H1 (cell line): ENCODE measurements around the gene SAFB2. TPM values are rescaled to one million over a fixed set of nuclear protein-coding genes. Genes with fewer than 3 reads are reported as not detected.

Source experiments
- CTCF ChIA-PET: fragments of 300-600 bp; sonication (Branson Sonifier 250); formaldehyde crosslinking; loops from one replicate; lab custom pipeline; 2021; ENCODE audit not compliant: partially characterized antibody; lab: Charles Lee
- POLR2A ChIA-PET: fragments of 300-600 bp; sonication (Branson Sonifier 250); formaldehyde crosslinking; loops from one replicate; lab custom pipeline; 2021; ENCODE audit warnings: inconsistent platforms; ENCODE audit not compliant: partially characterized antibody; lab: Charles Lee
- DNase-seq, 2 experiments: peaks; one replicate each; pipeline versions ENCODE4 v3.0.0 to v3.0.0-alpha.2; 2010 to 2022; ENCODE audit warnings: low spot score in 2 of 2, low read depth in 1 of 2, mixed read lengths in 1 of 2
- FAIRE-seq: peaks from 2 replicates; lab custom pipeline; 2011; peaks lifted over from hg19 to GRCh38; lab: Jason Lieb, UNC
- H2AFZ ChIP-seq: 2 replicates; pipeline ENCODE4 v1.8.1; 2012; ENCODE audit warnings: low read length, inconsistent platforms
- H2AK5ac ChIP-seq: 2 replicates; pipeline ENCODE4 v1.6.1; 2013; ENCODE audit warnings: low read depth, low read length
- H2BK120ac ChIP-seq: replicated peaks from 2 replicates; pipeline ENCODE3; 2013; ENCODE audit warnings: low read depth, low read length, inconsistent platforms
- H2BK12ac ChIP-seq: 2 replicates; pipeline ENCODE4 v1.6.1; 2013; ENCODE audit warnings: low read depth, low read length
- H2BK15ac ChIP-seq: 2 replicates; pipeline ENCODE4 v1.6.1; 2013; ENCODE audit warnings: low read length
- H2BK20ac ChIP-seq: 2 replicates; pipeline ENCODE4 v1.6.1; 2013; ENCODE audit warnings: low read length
- H2BK5ac ChIP-seq: 2 replicates; pipeline ENCODE4 v1.6.1; 2013; ENCODE audit warnings: low read depth, low read length
- H3K14ac ChIP-seq: 2 replicates; pipeline ENCODE4 v1.6.1; 2013; ENCODE audit warnings: inconsistent platforms; ENCODE audit not compliant: insufficient read length
- H3K18ac ChIP-seq: 2 replicates; pipeline ENCODE4 v1.6.1; 2013; ENCODE audit warnings: low read length; ENCODE audit errors: extremely low read depth
- H3K23ac ChIP-seq: 2 replicates; pipeline ENCODE4 v1.6.1; 2013; ENCODE audit warnings: inconsistent platforms; ENCODE audit not compliant: insufficient read length
- H3K23me2 ChIP-seq: 2 replicates; pipeline ENCODE4 v1.6.1; 2013; ENCODE audit warnings: low read depth, low read length
- H3K27ac ChIP-seq: 2 replicates; pipeline ENCODE4 v1.6.1; 2011; ENCODE audit warnings: low read depth, low read length, inconsistent platforms
- H3K27me3 ChIP-seq, 4 experiments: replicated peaks in 1 of 4; 1 replicate in 1 of 4; 2 replicates in 3 of 4; pipeline versions ENCODE4 v1.6.1 to v1.8.1; 2011 to 2013; ENCODE audit warnings: low read length in 3 of 4, mild to moderate bottlenecking in 3 of 4, inconsistent platforms in 2 of 4, mixed read lengths in 2 of 4, moderate library complexity in 1 of 4; ENCODE audit not compliant: control insufficient read depth in 3 of 4, insufficient read depth in 3 of 4; ENCODE audit errors: extremely low read depth in 1 of 4
- H3K36me3 ChIP-seq, 4 experiments: 2 replicates each; pipeline versions ENCODE4 v1.6.1 to v1.8.1; 2011 to 2013; ENCODE audit warnings: mild to moderate bottlenecking in 4 of 4, low read length in 3 of 4, moderate library complexity in 2 of 4, control low read depth in 1 of 4, inconsistent platforms in 1 of 4; ENCODE audit not compliant: insufficient read depth in 4 of 4, control insufficient read depth in 2 of 4
- H3K4ac ChIP-seq: replicated peaks from 2 replicates; pipeline ENCODE3; 2013; ENCODE audit warnings: low read length, low read depth, mixed read lengths, inconsistent platforms; ENCODE audit not compliant: insufficient read length
- H3K4me1 ChIP-seq, 4 experiments: replicated peaks in 1 of 4; 1 replicate in 1 of 4; 2 replicates in 3 of 4; pipeline versions ENCODE4 v1.6.1 to v1.8.1; 2011 to 2013; ENCODE audit warnings: low read length in 3 of 4, inconsistent platforms in 2 of 4, mixed read lengths in 1 of 4; ENCODE audit not compliant: insufficient read depth in 4 of 4, control insufficient read depth in 3 of 4
- H3K4me2 ChIP-seq, 2 experiments: 2 replicates each; pipeline versions ENCODE4 v1.6.1 to v1.8.1; 2011 to 2013; ENCODE audit warnings: low read depth in 2 of 2, low read length in 2 of 2, control low read depth in 1 of 2, inconsistent platforms in 1 of 2, mild to moderate bottlenecking in 1 of 2; ENCODE audit not compliant: insufficient read depth in 1 of 2
- H3K4me3 ChIP-seq, 4 experiments: fragments of 200-600, 300-600 bp in 1 of 4; sonication (generic), shearing (Covaris generic), sonication (Bioruptor Twin) in 1 of 4; 2 replicates each; pipeline versions ENCODE4 v1.5.1 to v1.8.1; 2011 to 2016; ENCODE audit warnings: low read length in 4 of 4, low read depth in 3 of 4, control low read depth in 2 of 4, inconsistent platforms in 2 of 4, mild to moderate bottlenecking in 2 of 4, mixed read lengths in 1 of 4, moderate library complexity in 1 of 4; ENCODE audit not compliant: insufficient read depth in 2 of 4; ENCODE audit errors: extremely low read depth in 1 of 4
- H3K56ac ChIP-seq: replicated peaks from 2 replicates; pipeline ENCODE3; 2013; ENCODE audit warnings: low read depth, mild to moderate bottlenecking, mixed read lengths, low read length, inconsistent platforms; ENCODE audit not compliant: insufficient read length
- H3K79me1 ChIP-seq: 2 replicates; pipeline ENCODE4 v1.6.1; 2013; ENCODE audit warnings: low read depth, low read length, control low read depth
- H3K79me2 ChIP-seq, 2 experiments: 2 replicates each; pipeline versions ENCODE4 v1.6.1 to v1.8.1; 2012 to 2013; ENCODE audit warnings: low read length in 2 of 2, mild to moderate bottlenecking in 2 of 2, inconsistent platforms in 1 of 2; ENCODE audit not compliant: insufficient read depth in 2 of 2, control insufficient read depth in 1 of 2
- H3K9ac ChIP-seq, 4 experiments: replicated peaks in 1 of 4; 1 replicate in 1 of 4; 2 replicates in 3 of 4; pipeline versions ENCODE4 v1.6.1 to v1.8.1; 2011 to 2013; ENCODE audit warnings: low read depth in 3 of 4, low read length in 3 of 4, control low read depth in 2 of 4, mild to moderate bottlenecking in 2 of 4, moderate library complexity in 2 of 4, inconsistent platforms in 1 of 4; ENCODE audit errors: extremely low read depth in 1 of 4
- H3K9me3 ChIP-seq, 2 experiments: 2 replicates each; pipeline versions ENCODE4 v1.6.1 to v1.8.1; 2012 to 2013; ENCODE audit warnings: mild to moderate bottlenecking in 2 of 2, moderate library complexity in 2 of 2, control low read depth in 1 of 2, inconsistent platforms in 1 of 2, low read depth in 1 of 2, low read length in 1 of 2, mixed read lengths in 1 of 2; ENCODE audit not compliant: insufficient read depth in 2 of 2
- H4K20me1 ChIP-seq, 2 experiments: replicated peaks in 1 of 2; 2 replicates each; pipeline versions ENCODE3 to v1.8.1; 2011 to 2013; ENCODE audit warnings: inconsistent platforms in 2 of 2, low read length in 2 of 2, mild to moderate bottlenecking in 1 of 2; ENCODE audit not compliant: insufficient read depth in 2 of 2, control insufficient read depth in 1 of 2
- H4K5ac ChIP-seq: 2 replicates; pipeline ENCODE4 v1.6.1; 2013; ENCODE audit warnings: low read length, low read depth, mixed read lengths, inconsistent platforms; ENCODE audit not compliant: insufficient read length
- H4K8ac ChIP-seq: 2 replicates; pipeline ENCODE4 v1.8.0; 2013; ENCODE audit warnings: mild to moderate bottlenecking, moderate library complexity, low read length, inconsistent platforms; ENCODE audit not compliant: insufficient read depth; ENCODE audit errors: extremely low read depth
- H4K91ac ChIP-seq: replicated peaks from 2 replicates; pipeline ENCODE3; 2013; ENCODE audit warnings: low read length, mixed read lengths, inconsistent platforms; ENCODE audit not compliant: insufficient read length
- CEBPB ChIP-seq: IDR thresholded peaks from 2 replicates; pipeline ENCODE4 v1.6.1; 2012; ENCODE audit warnings: low read depth, low read length
- HDAC6 ChIP-seq: IDR thresholded peaks from one replicate; pipeline ENCODE4 v1.7.1; 2012; ENCODE audit warnings: low read depth, mild to moderate bottlenecking, inconsistent platforms, low read length, moderate library complexity
- POU5F1 ChIP-seq: IDR thresholded peaks from 2 replicates; pipeline ENCODE4 v1.6.1; 2011; ENCODE audit warnings: low read depth, mild to moderate bottlenecking, low read length, moderate library complexity
- WGBS, 2 experiments: shearing (Covaris generic) in 1 of 2; methylation state at CpG; one replicate each; pipeline versions ENCODE4 v1.1.6 to v1.1.7; 2013 to 2015; ENCODE audit warnings: low lambda C conversion rate in 2 of 2, mixed read lengths in 2 of 2, inconsistent platforms in 1 of 2, low coverage in 1 of 2, missing lambda C conversion rate in 1 of 2; ENCODE audit not compliant: insufficient replicate concordance in 2 of 2, insufficient coverage in 1 of 2, insufficient read length in 1 of 2; ENCODE audit errors: extremely low coverage in 1 of 2, missing lambda C conversion rate in 1 of 2; 5-methylcytosine and 5-hydroxymethylcytosine counted together
- polyA plus RNA-seq, 7 experiments: library from polyadenylated mRNA; depleted of rRNA in 3 of 7; stranded (reverse) in 5 of 7; unstranded in 2 of 7; fragments of >200 nt in 5 of 7; fragments of 200-250 nt in 2 of 7; gene quantifications; 1 replicate in 5 of 7; 2 replicates in 1 of 7; 4 replicates in 1 of 7; pipeline versions ENCODE4 v1.2.1 to v1.2.3, GENCODE V29; 2011 to 2013; ENCODE audit warnings: missing spikeins in 2 of 7, mixed read lengths in 2 of 7
- total RNA-seq: library from RNA; stranded (reverse); fragmentation: NEBNext Ultra II Directional; extraction: Animal tissue kit (Norgen Biotek cat#: 25700); gene quantifications from 2 replicates; pipeline ENCODE4 v1.2.1, GENCODE V29; 2021

The SAFB2 gene
- total and polyA plus RNA-seq, 2 of the 8 experiments (the other 6 are each of a cell fraction or from before 2014, with no cell fraction given) = 14.8 to 63.8 TPM

DNA sequence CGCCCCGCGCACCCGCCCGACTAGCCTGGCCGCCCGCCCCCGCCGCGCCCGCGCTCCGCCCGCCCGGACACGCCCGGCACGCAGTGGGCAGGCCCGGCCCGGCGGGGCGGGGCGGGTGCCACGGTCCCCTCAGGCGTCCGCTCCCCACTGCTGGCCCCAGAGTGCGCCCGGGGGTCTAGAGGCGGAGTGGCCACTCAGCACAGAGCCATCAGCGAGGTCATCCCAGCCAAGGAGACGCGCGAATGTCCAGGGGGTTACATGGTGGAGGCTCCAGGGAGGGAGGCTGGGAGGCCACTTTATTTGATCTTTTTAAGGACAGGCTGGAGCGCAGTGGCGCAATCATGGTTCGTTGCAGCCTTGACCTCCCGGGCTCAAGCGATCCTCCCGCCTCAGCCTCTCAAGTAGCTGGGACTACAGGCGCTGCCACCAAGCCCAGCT is 54.6 kb downstream of the SAFB2 start:
- 32% methylated on average over 21 of the region's 40 CpGs; no CpG with 5 or more reads in 1 of the 2 experiments for WGBS, 2 experiments
- Histone ChIP-seq H3K14ac (no peak overlapping the region), H3K4ac (no peak overlapping the region), H3K4me1 (no peaks in the 10 kb centered on the region), H3K27ac (no peak overlapping the region), H3K9ac (no peak overlapping the region), H3K18ac (no peak overlapping the region), H3K56ac (no peak overlapping the region), H3K79me2 (no peaks in the 10 kb centered on the region), H2AFZ (no peak overlapping the region; the same call in 1 of the 2 replicates), H3K23me2 (peaks cover 2% of the 10 kb centered on the region; the same call in 1 of the 2 replicates), H2BK120ac (no peak overlapping the region), H2BK15ac (no peak overlapping the region), H4K5ac (no peak overlapping the region), H2BK20ac (no peak overlapping the region), H2AK5ac (no peak overlapping the region), H3K27me3 (peaks cover 0 to 17% (median 14%) of the 10 kb centered on the region in 4 experiments; a peak in 6 of 7 replicates), H2BK12ac (no peak overlapping the region), H3K9me3 (no peaks in the 10 kb centered on the region), H3K36me3 (no peaks in the 10 kb centered on the region), H3K4me2 (peak overlapping the region; percentile 51 to 79; a peak in 2 of 4 replicates), H3K79me1 (no peaks in the 10 kb centered on the region), H2BK5ac (no peak overlapping the region), H3K4me3 (peak overlapping the region in 3 of 4 experiments; percentile 10 to 59 (median 26); a peak in 4 of 8 replicates), H4K8ac (peak overlapping the region; percentile 89; the same call in 1 of the 2 replicates), H4K91ac (no peak overlapping the region), H3K23ac (no peak overlapping the region), H4K20me1 (no peaks in the 10 kb centered on the region)
- CTCF ChIA-PET = interaction anchor here (0.7 to 1.8 kb wide), 8 partner anchors 8 to 46 kb away, joined by 3 to 9 read pairs (median 3); no protein-coding TSS in a partner anchor
- FAIRE-seq (no peak), DNase-seq (no peak)
- POLR2A ChIA-PET = no interaction called here
- TF ChIP-seq CEBPB (peak; percentile 43; the same call in 1 of the 2 replicates), HDAC6 (no peak), POU5F1 (no peak)
